Measurements from ENCODE around the gene TMEM201.

The TMEM201 gene

GRCh38 chr1:9654051-9654833 lies 65.5 kb downstream of the TMEM201 start:
- no peak for DNase-seq (ENCODE audit: low spot score)

GRCh38 chr1:9654834-9655723 lies 66.4 kb downstream of the TMEM201 start:
- DNase-seq (ENCODE audit: low spot score) = no peak

- DNase-seq (ENCODE audit: low spot score) = no peak
These were observed 67.1 kb downstream of the TMEM201 start for GRCh38 chr1:9655836-9656235.

GRCh38 chr1:9657521-9658032 lies 68.9 kb downstream of the TMEM201 start:
- DNase-seq (ENCODE audit: low spot score) = no peak

- DNase-seq (ENCODE audit: low spot score) = no peak
These were observed 69.5 kb downstream of the TMEM201 start for GRCh38 chr1:9658199-9658598.

GRCh38 chr1:9659328-9659727 lies 70.6 kb downstream of the TMEM201 start:
- DNase-seq (ENCODE audit: low spot score) = no peak

GRCh38 chr1:9663257-9663656 lies 74.5 kb downstream of the TMEM201 start:
- no peak for DNase-seq (ENCODE audit: low spot score)
